Measurements from ENCODE around the gene PIP4K2B.

Gene PIP4K2B

GRCh38 chr17:38735161-38735997 is 64.0 kb downstream of the PIP4K2B start:
- no peak overlapping the region for H3K27ac ChIP-seq (ENCODE audit: low read length)
- H3K27me3 ChIP-seq (ENCODE audit: control insufficient read depth, insufficient read depth, low read length) = no peaks in the 10 kb centered on the region
- peaks cover 7% of the 10 kb centered on the region for H3K4me1 ChIP-seq (ENCODE audit: control insufficient read depth, insufficient read depth, low read length)
- no CpG with 5 or more reads among the region's 23 CpGs for WGBS (ENCODE audit: insufficient coverage, insufficient read length)
- H3K9me3 ChIP-seq (ENCODE audit: control insufficient read depth, insufficient read depth, low read length) = no peaks in the 10 kb centered on the region
- DNase-seq (ENCODE audit: low read depth, low spot score) = no peak
- peaks cover 31% of the 10 kb centered on the region for H3K36me3 ChIP-seq (ENCODE audit: control insufficient read depth, insufficient read depth, low read length)
- H3K4me3 ChIP-seq (ENCODE audit: low read length) = no peak overlapping the region

DNA sequence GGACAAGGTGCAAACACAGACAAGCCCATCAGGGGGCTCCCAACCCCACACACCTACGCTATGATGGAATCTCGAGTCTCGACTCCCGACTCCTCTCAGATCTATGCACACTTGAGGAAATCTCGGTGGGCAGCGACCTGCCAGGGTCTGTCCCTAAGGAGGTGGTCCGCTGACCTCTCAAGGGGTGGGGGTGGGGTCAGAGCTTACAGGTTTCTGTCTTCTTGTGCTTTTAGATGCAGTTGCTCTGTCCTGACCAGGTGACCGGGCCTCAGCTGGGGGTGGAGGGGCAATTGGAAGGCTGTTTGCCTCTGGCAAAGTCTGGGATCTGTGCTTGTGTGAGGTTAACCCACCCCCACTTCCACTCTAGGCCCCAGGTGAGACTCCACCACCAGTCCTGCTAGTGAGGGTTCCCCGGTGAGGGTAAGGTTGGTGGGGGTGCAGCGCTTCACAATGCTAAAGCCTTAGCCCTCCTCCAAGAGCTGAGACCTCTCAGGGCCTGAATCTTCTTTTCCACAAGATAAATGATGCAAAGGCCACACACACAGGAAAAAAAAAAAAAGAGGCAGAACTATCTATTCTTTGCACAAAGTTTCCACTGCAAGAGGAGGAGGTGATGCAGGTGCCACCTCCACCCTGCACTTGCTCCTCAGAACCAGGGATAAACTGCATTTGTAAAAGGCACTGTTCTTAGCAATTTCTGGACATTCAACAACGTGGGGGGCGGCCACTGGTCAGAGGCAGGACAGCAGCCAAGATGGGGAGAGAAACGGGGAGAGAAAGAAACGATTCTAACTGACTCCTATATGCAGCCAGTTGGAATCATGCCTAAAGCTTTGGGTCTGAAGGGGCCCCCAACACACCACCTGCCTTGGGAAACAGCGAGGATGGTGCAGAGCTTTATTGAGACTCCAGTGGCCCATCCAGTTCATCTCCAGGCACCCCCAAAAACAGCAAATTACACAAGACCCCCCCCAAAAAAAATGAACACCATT is 65.1 kb downstream of the PIP4K2B start:
- Histone ChIP-seq H3K4me1 (ENCODE audit: control insufficient read depth, insufficient read depth, low read length) (peaks cover 9% of the 10 kb centered on the region), H3K9me3 (ENCODE audit: control insufficient read depth, insufficient read depth, low read length) (no peaks in the 10 kb centered on the region), H3K36me3 (ENCODE audit: control insufficient read depth, insufficient read depth, low read length) (peaks cover 22% of the 10 kb centered on the region), H3K27me3 (ENCODE audit: control insufficient read depth, insufficient read depth, low read length) (no peaks in the 10 kb centered on the region; the same call in 1 of the 2 replicates), H3K4me3 (ENCODE audit: low read length) (no peak overlapping the region), H3K27ac (ENCODE audit: low read length) (no peak overlapping the region)
- no CpG with 5 or more reads among the region's 15 CpGs for WGBS (ENCODE audit: insufficient coverage, insufficient read length)
- no peak for DNase-seq (ENCODE audit: low read depth, low spot score)

- Histone ChIP-seq H3K27ac (ENCODE audit: low read length) (no peak overlapping the region), H3K36me3 (ENCODE audit: control insufficient read depth, insufficient read depth, low read length) (peaks cover 15% of the 10 kb centered on the region), H3K9me3 (ENCODE audit: control insufficient read depth, insufficient read depth, low read length) (no peaks in the 10 kb centered on the region), H3K4me1 (ENCODE audit: control insufficient read depth, insufficient read depth, low read length) (peaks cover 9% of the 10 kb centered on the region), H3K4me3 (ENCODE audit: low read length) (no peak overlapping the region), H3K27me3 (ENCODE audit: control insufficient read depth, insufficient read depth, low read length) (peaks cover 4% of the 10 kb centered on the region; the same call in 1 of the 2 replicates)
- no CpG with 5 or more reads among the region's 9 CpGs for WGBS (ENCODE audit: insufficient coverage, insufficient read length)
- DNase-seq (ENCODE audit: low read depth, low spot score) = no peak
These were observed 65.9 kb downstream of the PIP4K2B start for GRCh38 chr17:38733282-38733981.

GRCh38 chr17:38732376-38733281 is 66.7 kb downstream of the PIP4K2B start:
- H3K4me1 ChIP-seq (ENCODE audit: control insufficient read depth, insufficient read depth, low read length) = peaks cover 9% of the 10 kb centered on the region
- DNase-seq (ENCODE audit: low read depth, low spot score) = no peak
- peaks cover 5% of the 10 kb centered on the region; the same call in 1 of the 2 replicates for H3K27me3 ChIP-seq (ENCODE audit: control insufficient read depth, insufficient read depth, low read length)
- peaks cover 10% of the 10 kb centered on the region for H3K36me3 ChIP-seq (ENCODE audit: control insufficient read depth, insufficient read depth, low read length)
- no peaks in the 10 kb centered on the region for H3K9me3 ChIP-seq (ENCODE audit: control insufficient read depth, insufficient read depth, low read length)
- H3K27ac ChIP-seq (ENCODE audit: low read length) = no peak overlapping the region
- H3K4me3 ChIP-seq (ENCODE audit: low read length) = no peak overlapping the region
- 100% methylated on average over 1 of the region's 7 CpGs for WGBS (ENCODE audit: insufficient coverage, insufficient read length)

DNA sequence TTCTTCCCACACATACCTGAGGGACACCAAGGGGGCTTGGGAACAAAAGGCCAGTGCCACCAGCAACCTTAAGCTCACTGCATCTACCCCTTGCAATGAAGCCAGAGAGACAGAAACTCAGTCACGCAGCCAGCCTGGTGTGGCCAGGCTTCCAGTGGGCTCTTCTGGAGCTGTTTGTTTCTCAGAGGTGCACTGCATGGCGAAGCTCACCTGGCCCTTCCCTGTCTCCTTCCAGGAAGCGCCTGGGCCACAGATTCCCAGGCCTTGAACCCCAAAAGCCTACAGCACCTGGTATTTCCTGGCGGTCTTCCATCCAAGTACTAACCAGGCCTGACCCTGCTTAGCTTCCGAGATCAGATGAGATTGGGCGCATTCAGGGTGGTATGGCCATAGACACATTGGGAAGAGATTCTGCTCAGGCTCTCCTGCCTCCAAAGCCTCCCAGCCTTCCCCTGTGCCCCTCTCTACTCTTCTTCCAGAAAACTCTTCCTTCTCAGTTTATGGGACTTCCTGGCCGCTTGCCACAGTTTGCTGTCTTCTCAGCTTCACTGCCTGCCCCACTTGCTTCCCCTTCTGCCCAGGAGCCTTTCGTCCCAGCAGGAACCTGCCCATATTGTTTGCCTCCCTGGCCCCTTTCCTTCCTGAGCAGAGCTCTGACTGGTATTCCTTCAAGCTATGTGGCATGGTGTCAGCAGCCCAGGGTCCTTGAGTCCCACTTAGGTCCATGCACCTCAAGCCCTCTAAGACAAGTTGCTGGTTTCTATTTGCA is 67.6 kb downstream of the PIP4K2B start:
- peaks cover 9% of the 10 kb centered on the region for H3K4me1 ChIP-seq (ENCODE audit: control insufficient read depth, insufficient read depth, low read length)

DNA sequence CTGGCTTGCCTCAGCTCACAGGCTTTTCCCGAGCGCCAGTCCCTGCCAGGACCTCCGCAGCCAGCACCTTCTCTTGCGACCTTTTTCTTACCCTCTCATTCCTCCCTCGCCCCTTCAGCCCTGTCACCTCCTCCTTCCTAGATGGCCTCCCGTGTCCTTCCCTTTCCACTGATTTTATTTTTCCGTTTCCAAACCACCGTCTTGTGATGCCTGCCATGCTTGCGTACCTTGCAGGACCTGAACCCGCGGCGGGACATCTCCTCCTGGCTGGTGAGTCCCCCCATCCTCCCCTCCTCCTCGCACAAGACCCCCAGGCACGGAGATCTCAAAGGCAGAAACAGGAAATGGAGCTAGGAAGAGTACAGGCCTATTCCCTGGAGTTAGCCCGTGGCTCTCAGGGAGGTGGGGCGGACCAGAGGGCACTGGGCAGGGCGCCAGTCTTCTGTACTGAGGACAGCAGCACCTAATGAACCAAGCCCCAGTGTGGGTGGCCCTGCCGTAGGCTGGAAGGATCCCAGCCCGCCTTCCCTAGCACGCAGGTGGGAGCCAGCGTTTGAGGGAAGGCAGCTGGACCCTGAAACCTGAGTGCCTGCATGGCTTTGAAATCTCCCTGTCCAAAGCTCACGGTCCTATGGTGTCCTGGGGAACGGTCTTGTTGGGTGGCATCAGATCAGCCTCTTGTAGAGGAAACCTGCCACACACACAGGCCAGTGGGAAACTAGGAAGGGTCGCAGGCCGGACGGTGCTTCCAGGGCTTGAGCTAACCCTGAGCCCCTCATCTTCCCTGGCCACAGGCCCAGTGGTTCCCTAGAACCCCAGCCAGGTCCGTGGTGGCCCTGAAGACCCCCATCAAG is 68.6 kb downstream of the PIP4K2B start:
- H3K4me3 ChIP-seq (ENCODE audit: low read length) = peak overlapping the region; percentile 63
- peaks cover 7% of the 10 kb centered on the region for H3K36me3 ChIP-seq (ENCODE audit: control insufficient read depth, insufficient read depth, low read length)
- no CpG with 5 or more reads among the region's 27 CpGs for WGBS (ENCODE audit: insufficient coverage, insufficient read length)
- no peak overlapping the region for H3K27ac ChIP-seq (ENCODE audit: low read length)
- peaks cover 9% of the 10 kb centered on the region for H3K4me1 ChIP-seq (ENCODE audit: control insufficient read depth, insufficient read depth, low read length)
- no peak for DNase-seq (ENCODE audit: low read depth, low spot score)
- no peaks in the 10 kb centered on the region for H3K9me3 ChIP-seq (ENCODE audit: control insufficient read depth, insufficient read depth, low read length)
- peaks cover 5% of the 10 kb centered on the region; the same call in 1 of the 2 replicates for H3K27me3 ChIP-seq (ENCODE audit: control insufficient read depth, insufficient read depth, low read length)

More for the DNA sequence above, 67.6 kb downstream of the PIP4K2B start:
- DNase-seq (ENCODE audit: low read depth, low spot score) = no peak
- peaks cover 5% of the 10 kb centered on the region; the same call in 1 of the 2 replicates for H3K27me3 ChIP-seq (ENCODE audit: control insufficient read depth, insufficient read depth, low read length)
- H3K4me3 ChIP-seq (ENCODE audit: low read length) = no peak overlapping the region
- no peak overlapping the region for H3K27ac ChIP-seq (ENCODE audit: low read length)
- no CpG with 5 or more reads among the region's 8 CpGs for WGBS (ENCODE audit: insufficient coverage, insufficient read length)
- no peaks in the 10 kb centered on the region for H3K9me3 ChIP-seq (ENCODE audit: control insufficient read depth, insufficient read depth, low read length)
- H3K36me3 ChIP-seq (ENCODE audit: control insufficient read depth, insufficient read depth, low read length) = peaks cover 10% of the 10 kb centered on the region

GRCh38 chr17:38729886-38730525 is 69.3 kb downstream of the PIP4K2B start, which contains the start of gene CISD3:
Gene CISD3, plus strand, starts transcription at chr17:38730341. Its CDS starts 18 bp downstream, at chr17:38730359.
- no peak for DNase-seq (ENCODE audit: low read depth, low spot score)
- WGBS (ENCODE audit: insufficient coverage, insufficient read length) = no CpG with 5 or more reads among the region's 92 CpGs
- Histone ChIP-seq H3K4me1 (ENCODE audit: control insufficient read depth, insufficient read depth, low read length) (peaks cover 8% of the 10 kb centered on the region), H3K9me3 (ENCODE audit: control insufficient read depth, insufficient read depth, low read length) (no peaks in the 10 kb centered on the region), H3K27me3 (ENCODE audit: control insufficient read depth, insufficient read depth, low read length) (peaks cover 5% of the 10 kb centered on the region; the same call in 1 of the 2 replicates), H3K36me3 (ENCODE audit: control insufficient read depth, insufficient read depth, low read length) (no peaks in the 10 kb centered on the region), H3K27ac (ENCODE audit: low read length) (no peak within 1 kb of the TSS), H3K4me3 (ENCODE audit: low read length) (peak within 1 kb of the TSS; percentile 63)

DNA sequence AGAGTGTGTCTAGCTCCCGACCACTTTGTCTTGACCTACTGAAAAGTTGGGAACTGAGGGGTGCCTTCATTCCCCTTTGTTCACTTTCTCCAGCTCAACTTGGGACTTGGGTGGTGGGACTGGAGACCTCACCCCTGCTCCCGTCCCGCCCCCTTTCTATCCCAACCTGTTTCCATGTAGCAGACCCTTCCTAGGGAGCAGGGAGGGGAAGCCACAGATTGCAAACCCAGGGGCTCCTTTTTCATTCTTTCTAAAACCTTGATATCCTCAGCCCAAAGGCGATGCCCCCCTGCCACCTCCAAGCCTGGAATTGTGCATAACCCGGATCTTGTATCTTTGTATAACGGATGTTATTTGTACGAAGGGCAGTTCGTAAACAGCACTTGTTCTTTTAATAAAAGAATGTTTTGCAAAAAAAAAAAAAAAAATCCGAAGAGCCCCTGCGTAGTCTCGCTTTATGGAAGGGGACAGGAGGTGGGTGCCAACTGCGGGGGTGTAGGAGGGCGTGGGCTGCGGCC is 69.9 kb downstream of the PIP4K2B start:
- no peak overlapping the region for H3K27ac ChIP-seq (ENCODE audit: low read length)
- peak overlapping the region; percentile 63; the same call in 1 of the 2 replicates for H3K4me3 ChIP-seq (ENCODE audit: low read length)

More for the DNA sequence above, 69.9 kb downstream of the PIP4K2B start:
- DNase-seq (ENCODE audit: low read depth, low spot score) = no peak
- peaks cover 8% of the 10 kb centered on the region for H3K4me1 ChIP-seq (ENCODE audit: control insufficient read depth, insufficient read depth, low read length)
- H3K27me3 ChIP-seq (ENCODE audit: control insufficient read depth, insufficient read depth, low read length) = peaks cover 5% of the 10 kb centered on the region; the same call in 1 of the 2 replicates
- no peaks in the 10 kb centered on the region for H3K36me3 ChIP-seq (ENCODE audit: control insufficient read depth, insufficient read depth, low read length)
- H3K9me3 ChIP-seq (ENCODE audit: control insufficient read depth, insufficient read depth, low read length) = no peaks in the 10 kb centered on the region
- WGBS (ENCODE audit: insufficient coverage, insufficient read length) = no CpG with 5 or more reads among the region's 14 CpGs
